H1 (cell line): ENCODE measurements around the gene HOTAIR. TPM values are rescaled to one million over a fixed set of nuclear protein-coding genes. Genes with fewer than 3 reads are reported as not detected.

Source experiments
- CTCF ChIA-PET: fragments of 300-600 bp; sonication (Branson Sonifier 250); formaldehyde crosslinking; loops from one replicate; lab custom pipeline; 2021; ENCODE audit not compliant: partially characterized antibody; lab: Charles Lee
- POLR2A ChIA-PET: fragments of 300-600 bp; sonication (Branson Sonifier 250); formaldehyde crosslinking; loops from one replicate; lab custom pipeline; 2021; ENCODE audit warnings: inconsistent platforms; ENCODE audit not compliant: partially characterized antibody; lab: Charles Lee
- DNase-seq, 2 experiments: peaks; one replicate each; pipeline versions ENCODE4 v3.0.0 to v3.0.0-alpha.2; 2010 to 2022; ENCODE audit warnings: low spot score in 2 of 2, low read depth in 1 of 2, mixed read lengths in 1 of 2
- FAIRE-seq: peaks from 2 replicates; lab custom pipeline; 2011; peaks lifted over from hg19 to GRCh38; lab: Jason Lieb, UNC
- H2AFZ ChIP-seq: 2 replicates; pipeline ENCODE4 v1.8.1; 2012; ENCODE audit warnings: low read length, inconsistent platforms
- H2AK5ac ChIP-seq: 2 replicates; pipeline ENCODE4 v1.6.1; 2013; ENCODE audit warnings: low read depth, low read length
- H2BK120ac ChIP-seq: replicated peaks from 2 replicates; pipeline ENCODE3; 2013; ENCODE audit warnings: low read depth, low read length, inconsistent platforms
- H2BK12ac ChIP-seq: 2 replicates; pipeline ENCODE4 v1.6.1; 2013; ENCODE audit warnings: low read depth, low read length
- H2BK15ac ChIP-seq: 2 replicates; pipeline ENCODE4 v1.6.1; 2013; ENCODE audit warnings: low read length
- H2BK20ac ChIP-seq: 2 replicates; pipeline ENCODE4 v1.6.1; 2013; ENCODE audit warnings: low read length
- H2BK5ac ChIP-seq: 2 replicates; pipeline ENCODE4 v1.6.1; 2013; ENCODE audit warnings: low read depth, low read length
- H3K14ac ChIP-seq: 2 replicates; pipeline ENCODE4 v1.6.1; 2013; ENCODE audit warnings: inconsistent platforms; ENCODE audit not compliant: insufficient read length
- H3K18ac ChIP-seq: 2 replicates; pipeline ENCODE4 v1.6.1; 2013; ENCODE audit warnings: low read length; ENCODE audit errors: extremely low read depth
- H3K23ac ChIP-seq: 2 replicates; pipeline ENCODE4 v1.6.1; 2013; ENCODE audit warnings: inconsistent platforms; ENCODE audit not compliant: insufficient read length
- H3K23me2 ChIP-seq: 2 replicates; pipeline ENCODE4 v1.6.1; 2013; ENCODE audit warnings: low read depth, low read length
- H3K27ac ChIP-seq: 2 replicates; pipeline ENCODE4 v1.6.1; 2011; ENCODE audit warnings: low read depth, low read length, inconsistent platforms
- H3K27me3 ChIP-seq, 4 experiments: replicated peaks in 1 of 4; 1 replicate in 1 of 4; 2 replicates in 3 of 4; pipeline versions ENCODE4 v1.6.1 to v1.8.1; 2011 to 2013; ENCODE audit warnings: low read length in 3 of 4, mild to moderate bottlenecking in 3 of 4, inconsistent platforms in 2 of 4, mixed read lengths in 2 of 4, moderate library complexity in 1 of 4; ENCODE audit not compliant: control insufficient read depth in 3 of 4, insufficient read depth in 3 of 4; ENCODE audit errors: extremely low read depth in 1 of 4
- H3K36me3 ChIP-seq, 4 experiments: 2 replicates each; pipeline versions ENCODE4 v1.6.1 to v1.8.1; 2011 to 2013; ENCODE audit warnings: mild to moderate bottlenecking in 4 of 4, low read length in 3 of 4, moderate library complexity in 2 of 4, control low read depth in 1 of 4, inconsistent platforms in 1 of 4; ENCODE audit not compliant: insufficient read depth in 4 of 4, control insufficient read depth in 2 of 4
- H3K4ac ChIP-seq: replicated peaks from 2 replicates; pipeline ENCODE3; 2013; ENCODE audit warnings: low read length, low read depth, mixed read lengths, inconsistent platforms; ENCODE audit not compliant: insufficient read length
- H3K4me1 ChIP-seq, 4 experiments: replicated peaks in 1 of 4; 1 replicate in 1 of 4; 2 replicates in 3 of 4; pipeline versions ENCODE4 v1.6.1 to v1.8.1; 2011 to 2013; ENCODE audit warnings: low read length in 3 of 4, inconsistent platforms in 2 of 4, mixed read lengths in 1 of 4; ENCODE audit not compliant: insufficient read depth in 4 of 4, control insufficient read depth in 3 of 4
- H3K4me2 ChIP-seq, 2 experiments: 2 replicates each; pipeline versions ENCODE4 v1.6.1 to v1.8.1; 2011 to 2013; ENCODE audit warnings: low read depth in 2 of 2, low read length in 2 of 2, control low read depth in 1 of 2, inconsistent platforms in 1 of 2, mild to moderate bottlenecking in 1 of 2; ENCODE audit not compliant: insufficient read depth in 1 of 2
- H3K4me3 ChIP-seq, 4 experiments: fragments of 200-600, 300-600 bp in 1 of 4; sonication (generic), shearing (Covaris generic), sonication (Bioruptor Twin) in 1 of 4; 2 replicates each; pipeline versions ENCODE4 v1.5.1 to v1.8.1; 2011 to 2016; ENCODE audit warnings: low read length in 4 of 4, low read depth in 3 of 4, control low read depth in 2 of 4, inconsistent platforms in 2 of 4, mild to moderate bottlenecking in 2 of 4, mixed read lengths in 1 of 4, moderate library complexity in 1 of 4; ENCODE audit not compliant: insufficient read depth in 2 of 4; ENCODE audit errors: extremely low read depth in 1 of 4
- H3K56ac ChIP-seq: replicated peaks from 2 replicates; pipeline ENCODE3; 2013; ENCODE audit warnings: low read depth, mild to moderate bottlenecking, mixed read lengths, low read length, inconsistent platforms; ENCODE audit not compliant: insufficient read length
- H3K79me1 ChIP-seq: 2 replicates; pipeline ENCODE4 v1.6.1; 2013; ENCODE audit warnings: low read depth, low read length, control low read depth
- H3K79me2 ChIP-seq, 2 experiments: 2 replicates each; pipeline versions ENCODE4 v1.6.1 to v1.8.1; 2012 to 2013; ENCODE audit warnings: low read length in 2 of 2, mild to moderate bottlenecking in 2 of 2, inconsistent platforms in 1 of 2; ENCODE audit not compliant: insufficient read depth in 2 of 2, control insufficient read depth in 1 of 2
- H3K9ac ChIP-seq, 4 experiments: replicated peaks in 1 of 4; 1 replicate in 1 of 4; 2 replicates in 3 of 4; pipeline versions ENCODE4 v1.6.1 to v1.8.1; 2011 to 2013; ENCODE audit warnings: low read depth in 3 of 4, low read length in 3 of 4, control low read depth in 2 of 4, mild to moderate bottlenecking in 2 of 4, moderate library complexity in 2 of 4, inconsistent platforms in 1 of 4; ENCODE audit errors: extremely low read depth in 1 of 4
- H3K9me3 ChIP-seq, 2 experiments: 2 replicates each; pipeline versions ENCODE4 v1.6.1 to v1.8.1; 2012 to 2013; ENCODE audit warnings: mild to moderate bottlenecking in 2 of 2, moderate library complexity in 2 of 2, control low read depth in 1 of 2, inconsistent platforms in 1 of 2, low read depth in 1 of 2, low read length in 1 of 2, mixed read lengths in 1 of 2; ENCODE audit not compliant: insufficient read depth in 2 of 2
- H4K20me1 ChIP-seq, 2 experiments: replicated peaks in 1 of 2; 2 replicates each; pipeline versions ENCODE3 to v1.8.1; 2011 to 2013; ENCODE audit warnings: inconsistent platforms in 2 of 2, low read length in 2 of 2, mild to moderate bottlenecking in 1 of 2; ENCODE audit not compliant: insufficient read depth in 2 of 2, control insufficient read depth in 1 of 2
- H4K5ac ChIP-seq: 2 replicates; pipeline ENCODE4 v1.6.1; 2013; ENCODE audit warnings: low read length, low read depth, mixed read lengths, inconsistent platforms; ENCODE audit not compliant: insufficient read length
- H4K8ac ChIP-seq: 2 replicates; pipeline ENCODE4 v1.8.0; 2013; ENCODE audit warnings: mild to moderate bottlenecking, moderate library complexity, low read length, inconsistent platforms; ENCODE audit not compliant: insufficient read depth; ENCODE audit errors: extremely low read depth
- H4K91ac ChIP-seq: replicated peaks from 2 replicates; pipeline ENCODE3; 2013; ENCODE audit warnings: low read length, mixed read lengths, inconsistent platforms; ENCODE audit not compliant: insufficient read length
- CTBP2 ChIP-seq: IDR thresholded peaks from 2 replicates; pipeline ENCODE4 v1.7.0; 2011; ENCODE audit warnings: borderline replicate concordance, mild to moderate bottlenecking, moderate library complexity, mixed read lengths, low read length; ENCODE audit not compliant: insufficient read depth, insufficient read length
- POU5F1 ChIP-seq: IDR thresholded peaks from 2 replicates; pipeline ENCODE4 v1.6.1; 2011; ENCODE audit warnings: low read depth, mild to moderate bottlenecking, low read length, moderate library complexity
- RNF2 ChIP-seq: fragments of 200-900, 300-1000 bp; sonication (generic); IDR thresholded peaks from 2 replicates; pipeline ENCODE4 v1.7.1; 2016; ENCODE audit warnings: borderline replicate concordance, low read depth, mild to moderate bottlenecking, antibody characterized with exemption, low read length; ENCODE audit not compliant: poor library complexity, severe bottlenecking; ENCODE audit errors: missing control alignments
- TBP ChIP-seq: IDR thresholded peaks from 2 replicates; pipeline ENCODE4 v1.6.1; 2011; ENCODE audit warnings: low read depth, low read length, improper control_type of control experiment
- ZNF274 ChIP-seq: IDR thresholded peaks from 2 replicates; pipeline ENCODE4 v1.7.0; 2012; ENCODE audit warnings: low read length, borderline replicate concordance; ENCODE audit errors: extremely low read depth
- WGBS, 2 experiments: shearing (Covaris generic) in 1 of 2; methylation state at CpG; one replicate each; pipeline versions ENCODE4 v1.1.6 to v1.1.7; 2013 to 2015; ENCODE audit warnings: low lambda C conversion rate in 2 of 2, mixed read lengths in 2 of 2, inconsistent platforms in 1 of 2, low coverage in 1 of 2, missing lambda C conversion rate in 1 of 2; ENCODE audit not compliant: insufficient replicate concordance in 2 of 2, insufficient coverage in 1 of 2, insufficient read length in 1 of 2; ENCODE audit errors: extremely low coverage in 1 of 2, missing lambda C conversion rate in 1 of 2; 5-methylcytosine and 5-hydroxymethylcytosine counted together
- polyA plus RNA-seq, 7 experiments: library from polyadenylated mRNA; depleted of rRNA in 3 of 7; stranded (reverse) in 5 of 7; unstranded in 2 of 7; fragments of >200 nt in 5 of 7; fragments of 200-250 nt in 2 of 7; gene quantifications; 1 replicate in 5 of 7; 2 replicates in 1 of 7; 4 replicates in 1 of 7; pipeline versions ENCODE4 v1.2.1 to v1.2.3, GENCODE V29; 2011 to 2013; ENCODE audit warnings: missing spikeins in 2 of 7, mixed read lengths in 2 of 7
- total RNA-seq: library from RNA; stranded (reverse); fragmentation: NEBNext Ultra II Directional; extraction: Animal tissue kit (Norgen Biotek cat#: 25700); gene quantifications from 2 replicates; pipeline ENCODE4 v1.2.1, GENCODE V29; 2021

HOTAIR gene
- total and polyA plus RNA-seq, 2 of the 8 experiments (the other 6 are each of a cell fraction or from before 2014, with no cell fraction given) = not detected

GRCh38 chr12:53985692-53985993, 10.9 kb upstream of the HOTAIR start:
- Histone ChIP-seq H3K56ac (no peak overlapping the region), H3K4me1 (peaks cover 0 to 6% (median 3%) of the 10 kb centered on the region in 4 experiments; a peak in 3 of 7 replicates), H2BK20ac (no peak overlapping the region), H3K4ac (no peak overlapping the region), H2BK5ac (no peak overlapping the region), H3K23ac (no peak overlapping the region), H3K4me3 (peak overlapping the region in 1 of 4 experiments; percentile 38; a peak in 2 of 8 replicates), H3K27ac (no peak overlapping the region), H4K20me1 (peaks cover 15 to 30% of the 10 kb centered on the region in 2 experiments), H3K9me3 (peaks cover 0 to 9% of the 10 kb centered on the region in 2 experiments; a peak in 1 of 4 replicates), H3K23me2 (no peaks in the 10 kb centered on the region), H3K27me3 (peaks cover 94 to 99% (median 97%) of the 10 kb centered on the region in 4 experiments), H2AK5ac (no peak overlapping the region), H2BK12ac (0 out of 2 replicates have a peak overlapping the region, but pooled peaks have one; percentile 27), H4K5ac (no peak overlapping the region), H4K8ac (no peak overlapping the region; the same call in 1 of the 2 replicates), H3K79me2 (no peaks in the 10 kb centered on the region), H3K9ac (no peak overlapping the region), H2AFZ (no peak overlapping the region), H3K79me1 (no peaks in the 10 kb centered on the region), H4K91ac (no peak overlapping the region), H3K14ac (no peak overlapping the region), H2BK15ac (no peak overlapping the region), H2BK120ac (no peak overlapping the region), H3K36me3 (peaks cover 0 to 8% (median 0%) of the 10 kb centered on the region in 4 experiments; a peak in 1 of 8 replicates), H3K4me2 (peak overlapping the region; percentile 41 to 55; a peak in 3 of 4 replicates), H3K18ac (peak overlapping the region; percentile 32; the same call in 1 of the 2 replicates)
- TF ChIP-seq CTBP2 (no peak), POU5F1 (no peak), ZNF274 (no peak), RNF2 (peak; percentile 83), TBP (no peak)
- ChIA-PET CTCF (interaction anchor here (0.6 to 5.8 kb wide), 33 partner anchors 10 to 772 kb away, joined by 3 to 91 read pairs (median 5); partner anchors contain the start of genes HOTAIR, HOXC12, HOXC4 and HOXC5), POLR2A (interaction anchor here (0.9 to 1.2 kb wide), 4 partner anchors 9 to 36 kb away, joined by 3 to 4 read pairs (median 4); partner anchors contain the start of gene HOXC11)
- 13% methylated on average over 21 of the region's 21 CpGs; no CpG with 5 or more reads in 1 of the 2 experiments for WGBS, 2 experiments
- DNase-seq = no peak
- FAIRE-seq = no peak
